HG03439 (cell line): ENCODE measurements around the gene GARIN5B.

ENCODE experiments used
- ATAC-seq: cut with Tn5 transposase; IDR thresholded peaks from one replicate; pipeline ENCODE4 v1.9.1; 2021; ENCODE audit warnings: mild to moderate bottlenecking, moderate library complexity; ENCODE audit not compliant: unreplicated experiment

The GARIN5B gene

DNA sequence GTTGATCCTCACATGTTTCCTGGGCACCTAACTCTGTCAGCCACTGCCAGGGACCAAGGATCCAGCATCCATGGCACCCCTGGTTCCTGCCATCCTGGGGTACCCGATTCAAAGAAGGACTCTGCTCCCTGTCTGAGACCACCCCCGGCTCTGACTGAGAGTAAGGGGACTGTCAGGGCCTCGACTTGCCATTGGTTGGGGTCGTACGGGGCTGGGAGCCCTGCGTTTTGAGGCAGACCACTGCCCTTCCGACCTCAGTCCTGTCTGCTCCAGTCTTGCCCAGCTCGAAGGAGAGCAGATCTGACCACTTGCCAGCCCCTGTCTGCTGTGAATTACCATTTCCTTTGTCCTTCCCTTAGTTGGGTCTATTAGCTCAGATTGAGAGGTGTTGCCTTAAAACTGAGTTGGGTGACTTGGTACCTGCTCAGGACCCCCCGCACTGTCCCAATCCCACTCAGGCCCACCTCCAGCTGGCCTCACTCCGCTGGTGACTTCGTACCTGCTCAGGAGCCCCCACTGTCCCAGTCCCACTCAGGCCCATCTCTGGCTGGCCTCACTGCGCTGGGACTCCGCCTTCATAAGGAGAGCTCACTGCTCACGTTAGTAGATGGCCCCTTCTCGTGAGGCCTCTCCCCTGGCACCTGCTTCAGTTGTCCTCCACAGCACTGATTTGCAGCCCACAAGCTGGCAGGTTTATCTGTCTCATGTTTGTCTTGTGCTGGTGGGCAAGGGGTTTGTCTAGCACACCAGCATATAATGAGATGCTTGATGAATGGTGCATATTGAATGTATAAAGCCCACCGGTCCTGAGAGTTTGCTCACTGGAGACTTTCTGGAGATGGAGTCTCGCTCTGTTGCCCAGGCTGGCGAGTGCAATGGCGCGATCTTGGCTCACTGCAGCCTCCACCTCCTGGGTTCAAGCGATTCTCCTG is 26.6 kb upstream of the GARIN5B start:
- ATAC-seq: no peak

DNA sequence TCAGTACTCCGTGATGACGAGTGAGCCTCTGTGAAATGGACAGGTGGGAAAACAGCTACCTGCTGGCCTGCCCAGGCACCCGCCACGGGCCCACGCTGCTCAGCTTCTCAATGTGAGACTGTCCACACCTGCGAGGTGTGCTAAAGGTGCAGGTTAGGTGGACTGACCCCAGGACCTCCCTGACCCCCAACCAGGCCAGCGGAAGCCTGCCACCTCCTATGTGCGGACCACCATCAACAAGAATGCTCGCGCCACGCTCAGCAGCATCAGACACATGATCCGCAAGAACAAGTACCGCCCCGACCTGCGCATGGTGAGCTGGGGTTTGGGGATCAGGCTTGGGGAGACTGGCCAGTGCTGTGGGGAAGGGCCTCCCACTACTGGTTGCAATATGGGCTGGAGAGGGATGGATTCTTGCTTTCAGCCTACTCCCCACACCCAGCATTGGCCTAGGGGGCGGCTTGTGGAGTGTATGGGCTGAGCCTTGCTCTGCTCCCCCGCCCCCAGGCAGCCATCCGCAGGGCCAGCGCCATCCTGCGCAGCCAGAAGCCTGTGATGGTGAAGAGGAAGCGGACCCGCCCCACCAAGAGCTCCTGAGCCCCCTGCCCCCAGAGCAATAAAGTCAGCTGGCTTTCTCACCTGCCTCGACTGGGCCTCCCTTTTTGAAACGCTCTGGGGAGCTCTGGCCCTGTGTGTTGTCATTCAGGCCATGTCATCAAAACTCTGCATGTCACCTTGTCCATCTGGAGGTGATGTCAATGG is 24.9 kb upstream of the GARIN5B start:
- no peak for ATAC-seq

DNA sequence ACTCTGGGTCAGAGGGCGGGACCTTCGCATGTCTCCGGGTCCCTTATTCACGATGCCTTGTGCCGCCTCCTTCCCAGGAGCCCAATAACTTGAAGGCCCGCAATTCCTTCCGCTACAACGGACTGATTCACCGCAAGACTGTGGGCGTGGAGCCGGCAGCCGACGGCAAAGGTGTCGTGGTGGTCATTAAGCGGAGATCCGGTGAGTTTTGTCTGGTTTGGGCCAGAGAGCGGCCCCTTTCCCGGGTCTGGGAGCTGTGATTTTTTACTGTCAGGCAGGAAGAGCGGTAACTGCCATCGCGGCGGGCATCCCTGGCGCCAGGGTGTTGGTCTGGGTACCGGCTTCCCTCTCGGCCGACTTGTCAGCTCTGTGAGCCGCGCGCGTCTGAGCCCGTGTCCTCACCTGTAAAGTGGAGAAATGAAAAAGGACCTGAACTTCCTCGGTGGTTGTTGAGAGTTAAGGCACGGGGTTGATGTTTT is 23.5 kb upstream of the GARIN5B start:
- ATAC-seq: no peak

DNA sequence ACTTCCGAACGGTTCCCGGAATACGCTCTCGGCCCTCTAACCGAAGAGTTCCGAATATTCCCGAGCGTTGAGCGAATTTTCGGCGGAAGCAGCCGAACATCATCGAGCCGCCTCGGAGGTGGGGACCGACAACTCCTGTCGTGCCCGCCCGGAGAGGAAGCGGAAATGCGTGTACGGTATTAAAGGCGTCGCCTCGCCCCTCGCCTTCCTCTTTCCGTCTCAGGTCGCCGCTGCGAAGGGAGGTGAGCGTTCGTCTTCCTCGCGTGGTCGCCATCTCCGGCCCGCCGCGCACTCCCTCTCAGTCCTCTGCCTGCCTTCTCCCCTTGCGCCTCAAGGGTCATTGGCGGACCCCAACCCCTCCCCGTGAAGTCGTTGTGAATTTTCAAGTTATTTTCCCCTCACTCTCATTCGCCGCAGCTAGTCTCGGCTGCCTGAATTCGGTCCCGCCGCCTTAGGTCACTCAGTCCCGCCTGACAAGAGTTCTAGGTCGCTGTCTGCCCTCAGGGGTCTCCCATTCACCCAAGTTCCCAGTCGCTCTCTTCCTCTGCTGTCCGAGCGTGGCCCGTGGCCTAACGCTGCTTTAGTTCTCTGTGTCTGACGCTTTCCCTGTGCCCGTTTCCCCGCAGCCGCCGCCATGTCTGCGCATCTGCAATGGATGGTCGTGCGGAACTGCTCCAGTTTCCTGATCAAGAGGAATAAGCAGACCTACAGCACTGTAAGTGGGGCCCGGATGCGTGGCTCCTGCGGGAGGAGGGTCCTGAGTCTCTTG is 22.8 kb upstream of the GARIN5B start, which contains the start of gene RPL28:
Gene RPL28, plus strand, starts transcription at position 209 of the 769 bp plus-strand sequence. Its CDS starts 426 bp downstream, at position 635.
- ATAC-seq: peak; percentile 72

DNA sequence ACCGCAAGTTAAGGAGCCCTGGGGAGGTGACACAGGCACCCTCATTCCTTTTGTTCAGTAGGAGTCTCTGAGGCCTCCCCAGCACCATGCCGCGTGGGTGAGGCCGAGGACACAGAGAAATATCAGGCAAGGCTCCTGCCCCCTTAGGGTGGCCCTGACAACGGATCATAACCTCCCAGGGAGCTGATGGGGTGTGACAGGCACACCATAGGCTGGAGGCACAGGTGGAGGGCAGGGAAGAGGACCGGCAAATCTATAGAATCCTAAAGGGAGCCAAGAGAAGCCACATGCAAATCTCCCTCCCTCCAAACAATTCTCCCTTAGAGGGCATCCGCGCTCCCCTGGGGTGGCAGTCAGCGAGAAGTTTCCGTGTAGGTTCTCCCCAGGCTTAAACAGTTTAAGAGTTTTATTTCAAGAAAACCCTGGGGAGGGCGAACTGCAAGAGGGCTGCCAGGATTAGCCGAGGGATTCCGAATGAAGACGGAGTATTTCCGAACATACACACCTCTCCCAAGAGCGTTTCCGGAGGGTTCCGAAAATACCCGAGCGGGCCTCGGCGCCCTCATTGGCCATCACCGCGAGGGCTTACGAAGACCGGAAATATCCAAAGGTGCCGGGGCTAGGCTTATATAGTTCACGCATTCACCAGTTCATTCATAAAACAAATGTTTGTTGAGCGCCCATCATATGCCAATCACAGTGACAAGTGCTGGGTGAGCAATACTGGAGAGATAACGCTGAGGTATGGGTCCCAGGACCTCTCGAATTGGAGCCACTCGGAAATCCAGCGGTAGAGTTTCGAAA is 22.1 kb upstream of the GARIN5B start:
- peak; percentile 55 for ATAC-seq

DNA sequence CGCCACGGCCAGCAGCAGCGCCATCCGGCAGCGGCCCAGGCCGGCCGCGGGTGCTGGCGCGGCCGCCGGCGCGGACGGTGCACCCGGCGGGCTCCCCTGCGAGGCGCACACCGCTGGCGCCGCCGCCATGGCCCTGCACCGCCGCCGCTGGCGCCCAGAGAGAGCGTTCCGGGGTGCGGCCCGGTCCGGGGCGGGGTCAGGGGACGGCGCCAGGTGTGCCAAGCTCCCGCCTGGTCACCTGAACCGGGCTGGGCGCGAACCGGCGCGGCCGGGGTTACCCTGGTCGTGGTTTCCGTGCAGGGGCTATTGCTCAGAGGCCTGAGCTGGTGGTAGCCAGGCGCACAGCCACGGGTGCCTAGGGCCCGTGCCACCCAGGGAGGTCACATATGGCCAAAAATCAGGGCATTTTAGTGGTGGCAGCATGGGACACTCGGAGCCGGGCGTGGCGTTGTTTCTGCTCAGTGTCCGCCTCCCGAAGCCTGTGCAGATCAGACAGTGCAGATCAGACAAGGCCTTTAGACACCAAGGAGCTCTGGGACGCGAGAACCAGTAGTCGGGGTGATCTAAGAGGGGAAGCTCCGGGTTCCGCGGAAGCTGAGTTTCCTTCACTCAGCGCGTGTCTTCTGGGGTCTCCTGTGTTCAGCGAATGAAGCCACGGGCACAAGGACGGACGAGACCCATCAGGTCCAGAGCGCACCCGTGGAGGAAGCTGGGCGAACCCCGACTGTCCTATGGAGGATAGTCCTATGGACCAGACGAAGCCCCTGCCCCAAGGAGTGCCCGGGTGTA is 21.3 kb upstream of the GARIN5B start, which contains the start of gene TMEM238:
Gene TMEM238, minus strand, starts transcription at position 162 of the 789 bp plus-strand sequence. Its CDS starts 33 bp downstream, at position 129.
- ATAC-seq: no peak

DNA sequence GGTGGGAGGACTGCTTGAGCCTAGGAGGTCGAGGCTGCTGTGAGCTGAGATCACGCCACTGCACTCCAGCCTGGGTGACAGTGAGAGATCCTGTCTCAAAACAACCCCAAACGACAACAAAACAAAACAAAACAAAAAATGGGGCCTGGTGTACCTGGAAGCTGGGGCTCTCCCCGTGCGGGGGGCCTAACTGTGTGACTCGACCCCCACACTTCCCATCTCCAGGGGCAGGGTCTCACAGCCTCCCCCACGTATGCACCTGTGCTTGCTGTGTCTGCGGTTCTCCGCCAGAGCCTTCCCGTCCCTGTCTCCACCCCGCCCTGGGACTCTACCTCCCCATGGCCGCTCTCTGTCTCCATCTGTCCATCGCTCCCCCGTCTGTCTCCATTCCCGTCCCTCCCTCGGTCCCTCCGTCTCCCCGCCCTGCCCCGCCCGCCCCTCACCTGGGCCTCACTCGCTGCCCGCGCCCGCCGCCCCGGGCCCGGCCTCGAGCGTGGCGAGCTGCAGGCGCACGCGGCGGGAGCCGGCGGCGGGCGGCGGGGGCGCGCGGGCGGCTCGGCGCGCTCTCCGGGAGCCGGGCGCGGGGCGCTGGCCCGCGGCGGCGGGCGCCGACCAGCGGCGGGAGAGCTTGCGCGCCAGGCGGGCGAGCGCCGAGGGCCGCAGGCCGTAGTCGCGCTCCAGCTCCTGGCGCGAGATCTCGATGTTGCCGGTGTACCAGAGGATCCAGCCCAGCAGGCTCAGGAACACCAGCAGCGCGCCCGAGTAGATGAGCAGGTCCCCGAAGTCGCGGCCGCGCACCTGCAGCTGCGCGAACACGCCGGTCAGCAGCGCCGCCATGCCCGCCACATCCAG is 20.4 kb upstream of the GARIN5B start:
- no peak for ATAC-seq

DNA sequence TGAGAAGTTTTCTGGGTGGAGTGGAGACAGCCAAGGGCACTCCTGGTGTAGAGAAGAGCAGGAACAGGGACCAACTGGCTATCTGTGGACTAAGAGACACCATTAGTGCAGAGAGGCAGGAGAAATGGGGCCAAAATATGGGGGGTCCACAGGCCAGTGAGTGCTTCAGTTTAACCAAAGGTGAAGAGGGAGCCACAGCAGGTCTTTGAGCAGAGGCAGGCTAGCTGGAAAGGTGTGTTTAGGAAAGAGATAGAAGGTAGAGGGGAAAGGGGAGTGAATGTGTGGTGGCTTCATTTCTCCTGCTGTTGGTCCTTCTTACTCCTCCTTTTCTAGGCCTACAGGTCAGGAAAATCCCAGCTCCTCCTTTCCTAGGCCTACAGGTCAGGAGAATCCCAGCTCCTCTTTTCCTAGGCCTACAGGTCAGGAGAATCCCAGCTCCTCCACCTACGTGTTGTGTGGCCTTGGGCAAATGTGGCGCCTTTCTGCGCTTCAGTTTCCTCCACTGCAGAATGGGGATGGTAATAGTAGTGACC is 19.5 kb upstream of the GARIN5B start:
- no peak for ATAC-seq

DNA sequence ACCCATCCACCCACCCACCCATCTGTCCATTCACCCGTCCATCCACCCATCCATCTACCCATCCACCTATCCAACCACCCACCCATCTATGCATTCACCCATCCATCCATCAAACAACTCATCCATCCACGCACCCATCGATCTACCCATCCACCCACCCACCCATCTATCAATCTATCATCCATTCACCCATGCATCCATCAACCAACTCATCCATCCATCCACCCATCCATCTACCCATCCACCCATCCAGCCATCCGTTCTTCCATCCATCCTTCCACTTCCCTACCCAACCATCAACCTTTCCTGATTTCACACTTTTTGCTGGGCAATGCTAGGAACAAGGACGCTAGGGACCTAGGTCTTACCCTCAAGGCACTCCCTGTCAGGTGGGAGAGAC is 19.0 kb upstream of the GARIN5B start:
- ATAC-seq: no peak

DNA sequence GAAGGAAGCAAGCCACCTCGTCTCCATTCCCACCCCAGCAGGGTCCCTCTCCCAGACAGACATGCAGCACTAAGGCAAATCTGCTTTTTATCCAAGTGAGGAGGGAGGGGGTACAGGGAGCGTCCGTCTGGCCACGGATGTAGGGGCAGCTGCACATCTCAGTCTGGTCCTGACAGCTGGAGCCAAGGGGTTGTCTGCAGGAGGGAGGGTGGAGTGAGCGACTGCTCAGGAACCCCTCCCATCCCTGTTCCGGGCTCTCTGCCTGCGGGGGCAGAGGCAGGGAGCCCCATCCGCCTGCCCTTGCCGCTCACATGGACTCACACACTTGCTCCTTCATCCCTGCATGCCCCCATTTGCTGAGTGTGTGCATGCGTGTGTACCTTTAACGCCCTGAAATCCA is 16.1 kb upstream of the GARIN5B start:
- ATAC-seq: no peak

DNA sequence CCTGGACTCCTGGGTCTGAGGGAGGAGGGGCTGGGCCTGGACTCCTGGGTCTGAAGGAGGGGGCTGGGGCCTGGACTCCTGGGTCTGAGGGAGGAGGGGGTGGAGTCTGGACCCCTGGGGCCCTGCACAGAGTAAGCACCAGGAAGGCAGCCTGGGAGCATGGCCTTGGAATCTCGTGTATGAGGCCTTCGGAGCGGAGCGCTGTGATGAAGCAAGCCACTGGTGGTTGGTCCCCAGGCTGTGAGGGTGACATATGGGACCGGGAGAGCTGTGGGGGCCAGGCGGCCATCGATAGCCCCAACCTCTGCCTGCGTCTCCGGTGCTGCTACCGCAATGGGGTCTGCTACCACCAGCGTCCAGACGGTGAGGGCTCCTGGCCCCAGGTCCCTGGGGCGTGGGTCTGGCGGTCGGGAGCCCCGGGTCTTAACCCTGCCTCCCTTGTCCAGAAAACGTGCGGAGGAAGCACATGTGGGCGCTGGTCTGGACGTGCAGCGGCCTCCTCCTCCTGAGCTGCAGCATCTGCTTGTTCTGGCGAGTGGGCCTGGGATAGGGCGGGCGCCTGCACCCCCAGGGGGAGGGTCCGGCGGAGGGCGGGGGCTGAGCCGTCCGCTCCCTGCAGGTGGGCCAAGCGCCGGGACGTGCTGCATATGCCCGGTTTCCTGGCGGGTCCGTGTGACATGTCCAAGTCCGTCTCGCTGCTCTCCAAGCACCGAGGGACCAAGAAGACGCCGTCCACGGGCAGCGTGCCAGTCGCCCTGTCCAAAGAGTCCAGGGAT is 14.5 kb upstream of the GARIN5B start:
- no peak for ATAC-seq

DNA sequence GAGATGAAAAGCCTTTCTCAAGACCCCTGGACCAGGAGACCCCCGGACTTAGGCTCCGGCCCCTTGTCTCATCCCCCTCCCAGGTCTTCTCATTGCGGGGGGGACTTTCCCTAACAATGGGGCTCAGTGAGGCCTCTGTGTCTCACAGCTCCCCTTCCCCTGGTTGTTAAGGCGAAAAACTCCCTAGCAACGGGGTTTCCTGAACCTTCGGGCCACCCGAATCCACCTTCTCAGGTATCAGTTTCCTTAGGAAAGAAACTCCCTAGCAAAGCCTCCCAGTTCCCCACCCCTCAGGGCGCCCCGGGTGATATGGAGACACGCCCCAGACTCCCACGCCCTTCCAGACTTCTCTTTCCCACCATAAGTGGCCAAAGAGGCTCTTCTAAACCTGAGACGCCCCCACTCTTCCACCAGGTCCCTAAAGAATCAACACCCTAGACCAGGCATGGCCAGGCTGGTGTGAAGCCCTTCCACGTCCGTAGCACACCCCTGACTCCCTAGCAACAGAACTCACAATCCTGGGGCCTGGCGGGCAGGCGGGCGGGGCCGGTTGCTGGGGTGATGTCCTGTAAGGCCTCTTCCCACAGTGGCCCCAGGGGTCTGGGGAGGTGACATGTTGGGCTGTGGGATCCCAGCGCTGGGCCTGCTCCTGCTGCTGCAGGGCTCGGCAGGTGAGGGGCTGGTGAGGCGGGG is 13.3 kb upstream of the GARIN5B start, which contains the start of gene TMEM190:
Gene TMEM190, plus strand, starts transcription at position 586 of the 693 bp plus-strand sequence. Its CDS starts 28 bp downstream, at position 614.
- ATAC-seq: no peak

DNA sequence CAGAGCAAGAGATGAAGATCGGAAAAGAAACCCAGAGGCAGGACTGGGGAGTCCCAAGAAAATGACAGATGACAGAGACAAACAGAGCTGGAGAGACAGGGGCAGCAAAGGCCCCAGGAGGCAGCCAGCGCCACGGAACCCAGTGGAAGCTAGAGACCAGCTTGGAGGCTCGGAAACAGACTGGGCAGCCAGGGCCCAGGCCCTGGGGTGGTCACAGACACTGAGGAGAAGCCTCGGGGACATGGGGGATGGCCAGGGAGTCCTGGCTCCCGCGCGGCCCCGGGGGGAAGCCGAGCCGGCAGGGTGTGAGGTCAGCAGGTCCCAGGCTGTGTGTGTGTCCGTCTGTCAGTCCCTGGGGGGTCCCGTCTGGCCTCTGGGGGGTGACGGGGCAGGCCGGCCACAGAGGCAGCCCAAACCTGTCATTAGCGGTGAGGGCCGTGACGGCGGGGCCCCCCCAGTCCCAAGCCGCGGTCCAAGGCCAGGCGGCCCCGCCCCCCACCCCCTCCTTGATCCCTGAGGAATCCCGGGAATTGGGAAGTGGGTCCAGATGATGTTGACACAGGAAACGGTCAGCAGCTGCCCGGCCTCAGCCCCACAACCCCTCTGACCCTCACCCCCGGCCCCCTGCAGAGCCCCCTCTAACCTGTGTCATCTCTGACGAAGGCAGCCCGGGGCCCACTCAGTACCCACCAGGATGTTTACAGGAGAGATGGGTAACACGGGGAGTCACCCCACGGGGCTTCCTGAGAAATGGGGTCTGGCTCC is 11.1 kb upstream of the GARIN5B start:
- ATAC-seq: no peak

DNA sequence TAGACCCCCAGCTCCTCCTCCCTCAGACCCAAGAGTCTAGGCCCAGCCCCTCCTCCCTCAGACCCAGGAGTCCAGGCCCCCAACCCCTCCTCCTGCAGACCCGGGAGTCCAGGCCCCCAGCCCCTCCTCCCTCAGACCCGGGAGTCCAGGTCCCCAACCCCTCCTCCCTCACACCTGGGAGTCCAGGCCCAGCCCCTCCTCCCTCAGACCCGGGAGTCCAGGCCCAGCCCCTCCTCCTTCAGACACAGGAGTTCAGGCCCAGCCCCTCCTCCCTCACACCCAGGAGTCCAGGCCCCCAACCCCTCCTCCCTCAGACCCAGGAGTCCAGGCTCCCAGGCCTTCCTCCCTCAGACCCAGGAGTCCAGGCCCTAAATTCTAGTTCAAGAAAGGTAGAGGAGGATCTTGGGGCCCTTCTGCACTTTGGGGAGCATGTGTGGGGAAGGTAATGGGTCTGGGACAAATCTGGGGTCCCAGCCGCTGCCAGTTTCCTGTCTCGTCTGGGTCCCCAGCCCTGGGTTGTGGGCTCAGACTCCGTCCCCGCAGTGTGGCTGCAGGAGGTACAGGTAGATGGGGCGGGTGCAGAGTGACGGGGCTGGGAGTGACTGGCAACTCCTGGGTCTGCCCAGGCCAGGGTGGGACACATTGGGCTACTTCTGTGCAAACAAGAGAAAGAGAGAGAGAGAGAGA is 10.4 kb upstream of the GARIN5B start:
- ATAC-seq: no peak
